HG02610 (cell line): Measurements from ENCODE around the gene CLEC1B.
"Not testable (repeated sequence)": the region's sequence is repeated elsewhere in the genome, so short reads cannot be mapped to it uniquely, and the experiment has no call there.

Experiments used
- ATAC-seq: cut with Tn5 transposase; IDR thresholded peaks from one replicate; pipeline ENCODE4 v1.9.1; 2021; ENCODE audit warnings: mild to moderate bottlenecking, moderate library complexity; ENCODE audit not compliant: unreplicated experiment

The CLEC1B gene

DNA sequence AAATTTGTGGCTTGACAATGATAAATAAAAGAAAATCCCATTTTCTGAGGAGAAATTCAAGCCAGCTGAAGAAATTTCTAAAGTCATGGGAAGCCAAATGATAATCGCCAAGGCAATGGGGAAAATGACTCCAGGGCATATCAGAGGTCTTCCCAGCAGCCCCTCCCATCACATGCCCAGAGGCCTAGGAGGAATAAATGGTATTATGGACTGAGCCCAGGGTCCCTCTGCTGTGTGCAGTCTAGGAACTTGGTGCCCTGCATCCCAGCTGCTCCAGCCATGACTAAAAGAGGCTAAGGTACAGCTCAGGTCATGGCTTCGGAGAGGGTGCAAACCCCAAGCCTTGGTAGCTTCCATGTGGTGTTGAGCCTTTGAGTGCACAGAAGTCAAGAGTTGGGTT lies 23.3 kb downstream of the CLEC1B start:
- ATAC-seq = no peak

- not testable (repeated sequence) for ATAC-seq
These were observed 24.2 kb downstream of the CLEC1B start for GRCh38 chr12:9974731-9975130.

GRCh38 chr12:9973949-9974348 lies 25.0 kb downstream of the CLEC1B start:
- ATAC-seq = no peak

- ATAC-seq = no peak
These were observed 27.7 kb downstream of the CLEC1B start, which contains the start of gene CLEC12A for GRCh38 chr12:9971181-9971580. Gene CLEC12A, plus strand, starts transcription at chr12:9971409. Its CDS starts 188 bp downstream, at chr12:9971597.

GRCh38 chr12:9969673-9970072 lies 29.2 kb downstream of the CLEC1B start:
- ATAC-seq = no peak

DNA sequence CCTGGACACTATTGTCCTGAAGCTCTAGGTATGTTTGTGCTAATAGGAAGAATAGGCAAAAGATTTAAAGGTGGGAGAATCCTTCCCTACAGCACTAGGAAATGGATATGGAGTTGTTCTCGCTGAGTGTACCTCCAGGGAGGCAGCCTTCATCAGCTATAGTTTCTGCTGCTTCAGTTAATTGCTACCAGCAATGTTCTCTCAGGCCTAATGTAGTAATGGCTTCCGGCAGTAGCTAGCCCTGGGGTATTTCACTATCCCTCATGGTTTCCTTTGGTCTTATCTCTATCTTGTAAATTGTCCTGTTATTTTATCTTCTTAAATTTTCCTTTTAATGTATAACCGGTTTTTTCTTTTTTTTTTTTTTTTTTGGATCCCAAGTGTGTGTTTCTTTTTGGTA lies 37.0 kb downstream of the CLEC1B start:
- ATAC-seq = no peak

DNA sequence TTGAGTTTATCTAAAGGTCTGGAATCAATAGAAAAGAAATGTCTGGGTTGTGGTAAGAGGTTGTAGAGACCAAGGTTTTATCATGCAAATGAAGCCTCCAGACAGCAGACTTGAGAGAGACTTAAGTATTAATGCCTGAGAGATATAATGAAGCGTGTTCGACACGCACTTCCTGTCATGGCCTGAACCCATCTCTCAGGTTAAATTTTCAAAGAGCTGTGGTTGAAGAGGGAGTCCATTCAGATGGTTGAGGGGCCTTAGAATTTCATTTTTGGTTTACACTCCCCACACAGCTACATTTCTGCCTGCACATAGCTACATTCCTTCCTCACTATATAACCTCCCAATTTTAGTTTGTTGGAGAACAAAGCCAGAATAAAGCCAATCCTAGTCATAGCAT lies 37.8 kb downstream of the CLEC1B start:
- peak; percentile 68 for ATAC-seq

- ATAC-seq = no peak
These were observed 38.3 kb downstream of the CLEC1B start for GRCh38 chr12:9960590-9960989.

- no peak for ATAC-seq
These were observed 41.1 kb downstream of the CLEC1B start for GRCh38 chr12:9957834-9958233.

DNA sequence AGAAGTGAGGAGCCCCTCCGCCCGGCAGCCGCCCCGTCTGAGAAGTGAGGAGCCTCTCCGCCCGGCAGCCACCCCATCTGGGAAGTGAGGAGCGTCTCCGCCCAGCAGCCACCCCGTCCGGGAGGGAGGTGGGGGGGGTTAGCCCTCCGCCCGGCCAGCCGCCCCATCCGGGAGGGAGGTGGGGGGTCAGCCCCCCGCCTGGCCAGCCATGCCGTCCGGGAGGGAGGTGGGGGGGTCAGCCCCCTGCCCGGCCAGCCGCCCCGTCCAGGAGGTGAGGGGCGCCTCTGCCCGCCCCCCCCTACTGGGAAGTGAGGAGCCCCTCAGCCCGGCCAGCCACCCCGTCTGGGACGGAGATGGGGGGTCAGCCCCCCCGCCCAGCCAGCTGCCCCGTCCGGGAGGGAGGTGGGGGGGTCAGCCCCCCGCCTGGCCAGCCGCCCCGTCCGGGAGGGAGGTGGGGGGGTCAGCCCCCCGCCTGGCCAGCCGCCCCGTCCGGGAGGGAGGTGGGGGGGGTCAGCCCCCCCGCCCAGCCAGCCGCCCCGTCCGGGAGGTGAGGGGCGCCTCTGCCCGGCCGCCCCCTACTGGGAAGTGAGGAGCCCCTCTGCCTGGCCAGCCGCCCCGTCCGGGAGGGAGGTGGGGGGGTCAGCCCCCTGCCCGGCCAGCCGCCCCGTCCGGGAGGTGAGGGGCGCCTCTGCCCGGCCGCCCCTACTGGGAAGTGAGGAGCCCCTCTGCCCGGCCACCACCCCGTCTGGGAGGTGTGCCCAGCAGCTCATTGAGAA lies 45.8 kb downstream of the CLEC1B start:
- ATAC-seq = not testable (repeated sequence)

DNA sequence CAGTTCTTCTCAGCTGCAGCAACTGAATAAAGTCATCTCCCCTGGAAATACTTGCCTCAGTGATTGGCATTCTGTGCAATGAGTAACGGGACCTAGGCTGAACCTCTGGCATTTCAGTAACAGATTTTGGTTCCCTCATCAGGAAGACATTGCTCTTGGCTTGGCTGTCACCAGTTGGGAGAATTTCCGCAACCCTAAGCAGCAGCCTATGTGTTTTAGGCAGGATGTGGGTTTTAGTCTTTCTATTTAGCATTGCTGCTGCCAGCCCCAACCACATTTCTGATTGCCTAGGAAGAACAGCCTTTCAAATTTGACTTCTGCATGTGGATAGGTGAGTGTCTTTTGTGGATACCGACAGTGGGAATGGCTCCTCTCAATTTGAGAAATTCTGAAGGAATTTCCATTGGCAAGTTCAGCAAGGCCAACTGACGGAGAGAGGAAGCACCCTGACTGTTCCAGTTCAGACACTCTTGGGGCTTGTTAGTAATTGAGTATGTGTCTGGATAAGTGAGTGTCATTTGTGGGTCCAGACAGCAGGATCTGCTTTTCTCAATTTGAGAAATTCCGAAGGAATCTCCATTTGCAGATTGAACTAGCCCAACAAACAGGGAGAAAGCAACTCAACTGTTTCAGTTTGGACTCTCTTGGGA lies 47.8 kb downstream of the CLEC1B start:
- no peak for ATAC-seq

- ATAC-seq = peak; percentile 97
These were observed 50.2 kb downstream of the CLEC1B start for GRCh38 chr12:9948606-9949296.

GRCh38 chr12:9947674-9948073 lies 51.2 kb downstream of the CLEC1B start:
- no peak for ATAC-seq

GRCh38 chr12:9944391-9944790 lies 54.5 kb downstream of the CLEC1B start:
- ATAC-seq = no peak

DNA sequence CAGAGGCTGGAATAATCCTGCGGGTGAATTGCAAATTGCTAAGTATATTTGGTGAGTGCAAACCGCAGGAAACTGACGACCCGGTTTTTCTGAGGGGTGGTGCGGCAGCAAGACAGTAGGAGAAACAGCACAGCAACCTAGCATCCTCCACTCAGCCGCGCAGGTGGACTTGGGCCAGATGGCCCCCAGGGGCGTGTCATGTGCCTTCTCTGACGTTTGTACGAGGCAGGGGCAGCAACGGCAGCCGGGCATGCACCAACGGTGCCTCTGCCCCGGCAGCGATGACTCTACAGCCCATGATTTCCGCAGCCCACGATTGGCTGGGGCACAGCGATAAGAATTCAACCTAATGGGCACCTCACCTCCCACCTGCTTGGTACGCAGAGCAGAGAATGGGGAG lies 55.7 kb downstream of the CLEC1B start:
- peak; percentile 50 for ATAC-seq
